Subcutaneous abdominal adipose tissue (tissue), 5 donors: ENCODE measurements around the gene THBS2.
"Not testable (repeated sequence)": the region's sequence is repeated elsewhere in the genome, so short reads cannot be mapped to it uniquely, and the experiment has no call there.

ENCODE experiments used
- H3K27ac ChIP-seq: one replicate; pipeline ENCODE4 v1.7.0; 2013; ENCODE audit warnings: low read depth, mild to moderate bottlenecking, inconsistent platforms, low read length, moderate library complexity
- H3K27me3 ChIP-seq, 5 donors: one replicate each; pipeline ENCODE4 v1.7.0; 2013; ENCODE audit warnings: low read length in 5 of 5, inconsistent platforms in 1 of 5; ENCODE audit not compliant: control insufficient read depth in 5 of 5, insufficient read depth in 4 of 5
- H3K36me3 ChIP-seq, 5 donors: one replicate each; pipeline ENCODE4 v1.7.0; 2013; ENCODE audit warnings: low read length in 5 of 5; ENCODE audit not compliant: control insufficient read depth in 5 of 5, insufficient read depth in 5 of 5
- H3K4me1 ChIP-seq, 5 donors: one replicate each; pipeline ENCODE4 v1.7.0; 2013; ENCODE audit warnings: low read length in 5 of 5, mild to moderate bottlenecking in 3 of 5, moderate library complexity in 1 of 5; ENCODE audit not compliant: control insufficient read depth in 5 of 5, insufficient read depth in 5 of 5
- H3K4me3 ChIP-seq, 5 donors: one replicate each; pipeline ENCODE4 v1.7.0; 2013; ENCODE audit warnings: low read length in 5 of 5, low read depth in 1 of 5
- H3K9ac ChIP-seq, 5 donors: one replicate each; pipeline ENCODE4 v1.7.0; 2013; ENCODE audit warnings: low read length in 5 of 5, mild to moderate bottlenecking in 4 of 5, moderate library complexity in 3 of 5
- H3K9me3 ChIP-seq, 5 donors: one replicate each; pipeline ENCODE4 v1.7.0; 2013; ENCODE audit warnings: low read length in 5 of 5; ENCODE audit not compliant: control insufficient read depth in 5 of 5
- donor health status: healthy.
- donor health status: healthy.
- donor health status: healthy.
- donor health status: healthy.
- donor health status: healthy.

THBS2 gene

DNA sequence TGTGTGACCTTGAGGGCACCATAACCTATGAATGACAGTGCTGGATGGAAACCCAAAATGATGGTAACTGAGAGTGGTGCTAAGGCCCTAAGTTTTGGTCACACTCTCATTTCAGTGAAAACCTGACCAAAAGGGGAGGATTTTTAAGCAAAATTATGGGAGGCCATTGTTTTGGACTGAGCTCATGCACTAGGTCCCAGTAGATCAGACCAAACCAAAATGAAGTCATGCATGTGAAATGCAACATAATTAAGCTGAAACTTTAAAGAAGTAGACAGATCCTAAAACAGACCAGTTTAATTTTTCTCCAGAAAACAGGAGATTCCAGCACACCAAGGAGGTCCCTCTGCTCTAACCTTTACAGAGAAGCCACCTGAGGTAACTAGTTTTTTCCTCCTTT lies 24.0 kb upstream of the THBS2 start:
- peaks cover 0 to 3% (median 0%) of the 10 kb centered on the region in 5 donors for H3K9me3 ChIP-seq
- H3K36me3 ChIP-seq = no peaks in the 10 kb centered on the region
- H3K4me1 ChIP-seq = no peaks in the 10 kb centered on the region
- H3K27me3 ChIP-seq = no peaks in the 10 kb centered on the region
- no peak overlapping the region for H3K27ac ChIP-seq
- H3K4me3 ChIP-seq = no peak overlapping the region
- H3K9ac ChIP-seq = no peak overlapping the region

DNA sequence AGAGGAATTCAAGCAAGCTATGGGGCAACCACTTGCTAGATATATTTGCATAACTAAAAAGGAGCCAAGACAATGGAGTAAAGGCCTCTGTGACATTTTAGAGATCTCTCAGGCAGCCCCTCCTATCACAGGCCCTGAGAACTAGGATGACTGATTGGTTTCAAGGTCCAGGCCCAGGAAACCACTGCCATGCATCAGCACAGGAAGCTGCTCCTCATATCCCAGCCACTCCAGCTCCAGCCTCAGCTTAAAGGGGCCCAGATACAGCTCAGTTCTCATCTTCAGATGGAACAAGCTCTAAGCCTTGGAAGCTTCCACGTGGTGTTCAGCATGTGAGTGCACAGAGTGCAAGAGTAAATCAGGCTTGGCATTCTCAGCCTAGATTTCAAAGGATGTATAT lies 21.1 kb upstream of the THBS2 start:
- H3K27me3 ChIP-seq = no peaks in the 10 kb centered on the region
- peaks cover 0 to 1% (median 0%) of the 10 kb centered on the region in 5 donors for H3K4me1 ChIP-seq
- H3K36me3 ChIP-seq = no peaks in the 10 kb centered on the region
- H3K9ac ChIP-seq = no peak overlapping the region
- H3K9me3 ChIP-seq = no peaks in the 10 kb centered on the region
- no peak overlapping the region for H3K27ac ChIP-seq
- no peak overlapping the region for H3K4me3 ChIP-seq

DNA sequence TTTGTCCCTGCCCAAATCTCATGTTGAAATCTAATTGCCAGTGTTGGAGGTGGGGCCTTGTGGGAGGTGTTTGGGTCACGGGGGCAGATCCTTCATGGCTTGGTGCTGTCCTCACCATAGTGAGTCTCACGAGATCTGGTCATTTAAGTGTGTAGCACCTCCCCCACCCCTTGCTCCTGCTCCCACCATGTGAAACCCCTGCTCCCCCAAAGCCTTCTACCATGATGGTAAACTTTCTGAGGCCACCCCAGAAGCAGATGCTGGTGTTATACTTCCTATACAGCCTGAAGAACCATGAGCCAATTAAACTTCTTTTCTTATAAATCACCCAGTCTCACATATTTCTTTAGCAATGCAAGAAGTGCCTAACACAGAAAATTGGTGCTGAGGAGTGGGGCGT lies 19.9 kb upstream of the THBS2 start:
- H3K27ac ChIP-seq = no peak overlapping the region
- H3K9me3 ChIP-seq = no peaks in the 10 kb centered on the region
- H3K4me3 ChIP-seq = no peak overlapping the region
- no peak overlapping the region for H3K9ac ChIP-seq
- H3K36me3 ChIP-seq = no peaks in the 10 kb centered on the region
- peaks cover 0 to 8% (median 5%) of the 10 kb centered on the region in 5 donors for H3K4me1 ChIP-seq
- no peaks in the 10 kb centered on the region for H3K27me3 ChIP-seq

DNA sequence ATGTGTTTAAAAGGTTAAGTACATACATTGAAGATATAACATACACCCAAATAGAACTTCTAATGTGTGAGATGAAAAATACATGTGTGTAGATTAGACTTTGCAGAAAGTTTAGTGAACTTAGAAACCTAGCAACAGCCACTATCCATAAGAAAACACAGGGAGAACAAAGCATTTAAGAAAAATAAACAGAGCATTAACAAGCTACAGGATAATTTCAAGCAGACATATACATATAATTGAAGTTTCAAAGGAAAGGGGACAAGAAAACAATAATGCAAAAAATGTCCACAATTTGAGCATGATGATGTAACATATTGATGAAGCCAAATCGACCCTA lies 18.2 kb upstream of the THBS2 start:
- H3K27me3 ChIP-seq = no peaks in the 10 kb centered on the region
- no peak overlapping the region for H3K27ac ChIP-seq
- H3K4me3 ChIP-seq = no peak overlapping the region
- H3K4me1 ChIP-seq = peaks cover 0 to 8% (median 5%) of the 10 kb centered on the region in 5 donors
- H3K9me3 ChIP-seq = no peaks in the 10 kb centered on the region
- no peak overlapping the region for H3K9ac ChIP-seq
- H3K36me3 ChIP-seq = no peaks in the 10 kb centered on the region

DNA sequence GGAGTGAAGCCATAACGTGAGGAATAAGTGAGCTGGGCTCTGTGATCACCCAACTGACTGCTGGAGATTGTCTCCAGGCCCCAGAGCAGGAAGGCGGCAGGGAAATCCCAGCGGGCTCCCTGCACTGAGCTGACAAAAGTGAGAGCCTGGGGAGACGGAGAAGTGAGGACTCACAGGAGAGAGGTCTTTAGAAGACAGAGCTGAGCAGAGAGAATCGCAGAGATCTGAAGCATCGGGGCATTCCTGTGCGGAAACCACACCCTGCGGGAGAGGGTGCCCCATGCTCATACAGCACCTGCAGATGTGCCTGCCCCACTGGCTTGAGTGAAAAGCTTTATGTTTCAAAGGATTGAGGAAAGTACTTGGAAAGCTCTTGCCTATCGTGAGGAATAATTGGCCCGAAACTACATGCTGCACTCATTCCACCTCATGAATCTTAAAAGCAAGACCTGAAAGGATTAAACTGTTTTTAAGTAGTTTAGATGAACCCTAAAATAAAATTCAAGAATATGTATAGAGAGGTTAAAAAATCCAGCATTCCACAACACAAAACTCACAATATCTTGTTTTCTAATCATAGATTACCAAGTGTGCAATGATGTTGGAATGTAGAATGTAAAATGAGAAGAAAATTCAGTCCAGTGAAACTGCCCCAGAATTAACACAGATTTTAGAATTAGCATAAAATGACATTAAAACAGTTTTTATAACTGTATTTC lies 17.7 kb upstream of the THBS2 start:
- no peak overlapping the region for H3K9ac ChIP-seq
- H3K27me3 ChIP-seq = no peaks in the 10 kb centered on the region
- H3K4me1 ChIP-seq = peaks cover 0 to 8% (median 5%) of the 10 kb centered on the region in 5 donors
- H3K4me3 ChIP-seq = no peak overlapping the region
- no peaks in the 10 kb centered on the region for H3K9me3 ChIP-seq
- no peak overlapping the region for H3K27ac ChIP-seq
- no peaks in the 10 kb centered on the region for H3K36me3 ChIP-seq

DNA sequence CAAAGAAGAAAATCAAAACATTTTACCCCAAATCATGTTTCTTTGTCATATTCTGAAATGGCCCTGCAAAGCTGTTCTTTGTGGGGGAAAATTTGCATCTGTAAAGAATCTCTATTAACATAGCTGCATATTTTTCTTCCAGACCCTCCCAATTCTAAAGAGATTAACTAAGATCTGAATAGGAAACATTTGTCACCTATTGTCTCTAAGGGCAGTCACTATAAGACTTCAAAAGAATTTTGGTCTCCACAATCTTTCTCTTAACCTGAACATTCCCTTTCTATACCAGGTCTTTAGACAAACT lies 16.4 kb upstream of the THBS2 start:
- H3K4me3 ChIP-seq, H3K9me3 ChIP-seq, H3K27ac ChIP-seq, H3K9ac ChIP-seq, H3K36me3 ChIP-seq, H3K27me3 ChIP-seq, H3K4me1 ChIP-seq: not testable (repeated sequence)

DNA sequence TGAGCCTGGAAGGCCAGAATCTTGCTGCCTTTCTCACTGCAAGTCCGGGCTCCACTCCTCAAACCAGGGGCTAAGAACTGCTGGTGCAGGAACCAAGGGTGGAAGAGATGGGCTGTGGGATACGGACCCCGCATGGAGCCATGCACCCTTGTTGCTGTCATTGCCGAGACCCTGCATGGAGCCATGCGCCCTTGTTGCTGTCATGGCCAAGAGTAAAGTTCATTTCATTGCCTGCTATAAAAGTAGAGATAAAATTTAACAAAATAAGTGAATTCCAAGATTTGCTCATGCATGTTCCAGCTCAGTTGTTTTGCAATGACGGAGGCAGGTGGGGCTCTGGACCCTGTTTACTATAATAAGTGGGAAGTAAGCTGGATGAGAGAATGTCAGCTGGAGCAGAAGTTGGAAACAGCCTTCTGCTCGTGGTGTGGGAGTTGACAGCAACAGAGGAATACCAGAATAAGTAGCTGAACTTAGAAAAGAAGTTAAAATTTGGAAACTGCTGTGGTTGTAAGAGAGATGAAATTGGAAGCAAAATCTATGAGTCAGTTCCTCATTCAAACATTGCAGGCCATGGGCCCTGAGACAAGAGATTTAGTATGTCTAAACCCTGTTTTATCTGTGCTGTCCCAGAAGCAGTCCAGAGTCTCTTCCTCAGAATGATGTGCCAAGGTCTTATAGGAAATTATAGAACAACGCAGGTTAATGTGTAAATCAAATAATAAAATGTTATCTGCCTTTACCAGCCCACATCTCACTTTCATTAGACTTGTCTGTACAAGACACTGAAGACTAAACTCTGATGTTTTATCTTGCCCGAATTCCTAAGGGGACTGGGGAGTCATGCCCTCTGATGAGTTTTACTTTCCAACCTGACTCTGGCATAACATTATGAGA lies 15.8 kb upstream of the THBS2 start:
- H3K9me3 ChIP-seq = no peaks in the 10 kb centered on the region
- H3K4me3 ChIP-seq = no peak overlapping the region
- H3K27ac ChIP-seq = peak overlapping the region; percentile 37
- H3K9ac ChIP-seq = no peak overlapping the region
- no peaks in the 10 kb centered on the region for H3K27me3 ChIP-seq
- no peaks in the 10 kb centered on the region for H3K36me3 ChIP-seq
- peaks cover 0 to 8% (median 5%) of the 10 kb centered on the region in 5 donors for H3K4me1 ChIP-seq

DNA sequence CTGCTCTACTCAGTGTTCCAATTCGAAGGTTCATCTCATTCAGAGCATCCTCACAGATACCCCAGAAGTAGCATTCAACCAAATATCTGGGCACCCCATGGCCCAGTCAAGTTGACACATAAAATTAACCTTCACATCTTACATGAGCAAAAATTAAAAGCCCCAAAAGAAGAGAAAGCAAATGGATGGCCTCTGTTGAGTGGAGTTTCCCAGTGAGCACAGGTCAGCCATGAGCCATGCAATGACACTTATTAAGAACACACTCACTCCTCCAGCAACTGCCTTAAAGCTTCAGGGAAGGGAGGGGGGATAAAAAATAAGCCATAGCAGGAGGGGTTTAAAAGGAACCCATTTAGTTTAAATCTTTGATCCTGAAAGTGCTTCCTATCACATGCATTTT lies 14.6 kb upstream of the THBS2 start:
- H3K27ac ChIP-seq = peak overlapping the region; percentile 37
- peaks cover 0 to 8% (median 5%) of the 10 kb centered on the region in 5 donors for H3K4me1 ChIP-seq
- no peak overlapping the region for H3K9ac ChIP-seq
- H3K9me3 ChIP-seq = no peaks in the 10 kb centered on the region
- H3K27me3 ChIP-seq = no peaks in the 10 kb centered on the region
- no peak overlapping the region for H3K4me3 ChIP-seq
- H3K36me3 ChIP-seq = no peaks in the 10 kb centered on the region

DNA sequence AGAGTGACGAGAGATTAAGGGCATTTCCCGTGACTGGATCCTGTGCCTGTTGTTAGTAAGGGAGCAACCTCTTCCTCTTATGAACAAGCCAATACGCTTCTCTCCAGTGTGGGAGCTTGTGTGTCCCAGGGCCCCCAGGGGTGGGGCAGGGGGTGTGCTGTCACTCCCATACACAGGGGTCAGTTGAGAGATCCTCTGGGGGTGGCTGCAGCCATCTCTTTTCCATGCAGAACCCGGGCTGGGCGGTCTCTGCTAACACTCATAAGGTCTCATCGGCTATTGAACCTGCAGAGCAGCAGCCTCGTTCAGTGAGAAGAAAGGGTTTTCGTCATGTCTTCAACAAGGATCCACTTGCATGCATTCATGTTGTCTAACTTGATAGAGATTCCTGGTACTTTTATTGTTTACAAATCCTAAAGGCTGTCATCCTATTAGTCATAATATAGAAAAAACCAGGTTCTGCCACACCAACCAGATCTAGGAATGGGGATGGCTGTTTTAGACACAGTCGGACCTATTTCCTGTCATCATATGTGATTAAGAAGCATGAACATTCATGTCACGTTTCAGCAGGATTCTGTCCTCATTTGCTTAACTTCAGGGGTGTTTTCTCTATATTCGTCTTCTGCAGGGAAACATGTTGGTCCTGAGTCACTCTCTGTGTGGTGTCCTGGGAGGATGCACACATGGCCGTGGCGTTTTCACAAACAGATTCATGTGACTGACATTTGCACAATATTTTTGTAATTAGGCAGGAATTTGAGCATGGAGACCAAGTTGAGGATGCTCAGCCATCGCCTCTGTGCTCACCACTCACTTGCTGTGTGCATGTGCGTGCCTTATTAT lies 13.3 kb upstream of the THBS2 start:
- no peak overlapping the region for H3K27ac ChIP-seq
- no peak overlapping the region for H3K9ac ChIP-seq
- no peaks in the 10 kb centered on the region for H3K9me3 ChIP-seq
- H3K27me3 ChIP-seq = no peaks in the 10 kb centered on the region
- H3K4me3 ChIP-seq = no peak overlapping the region
- H3K4me1 ChIP-seq = peaks cover 0 to 8% (median 5%) of the 10 kb centered on the region in 5 donors
- H3K36me3 ChIP-seq = no peaks in the 10 kb centered on the region

DNA sequence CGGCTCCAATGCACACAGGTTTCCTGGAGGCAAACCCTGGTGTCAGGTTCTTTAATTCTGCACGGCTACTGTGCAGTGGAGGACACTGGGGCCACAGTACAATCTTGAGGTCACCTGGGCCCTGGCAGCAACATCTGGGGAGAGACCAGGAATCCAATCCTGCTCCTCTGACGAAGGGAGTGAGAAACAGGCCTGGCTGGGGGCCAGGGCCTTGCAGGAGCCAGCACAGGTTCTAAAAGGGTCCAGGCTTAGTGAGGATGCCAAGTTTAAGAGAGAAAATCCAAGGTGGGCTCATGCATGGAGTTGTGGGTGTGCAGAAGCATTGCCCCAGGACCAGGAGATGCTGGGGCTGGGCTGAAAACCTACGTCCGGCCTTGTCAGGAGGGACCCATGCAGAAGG lies 12.6 kb upstream of the THBS2 start:
- H3K36me3 ChIP-seq = no peaks in the 10 kb centered on the region

More for the DNA sequence above, 12.6 kb upstream of the THBS2 start:
- Histone ChIP-seq H3K27ac (no peak overlapping the region), H3K27me3 (no peaks in the 10 kb centered on the region), H3K9ac (no peak overlapping the region), H3K9me3 (no peaks in the 10 kb centered on the region), H3K4me3 (no peak overlapping the region), H3K4me1 (peaks cover 0 to 8% (median 5%) of the 10 kb centered on the region in 5 donors)
